Spleen (tissue), 7 donors: ENCODE data around the gene CDH16.

Experiments used
- POLR2AphosphoS5 ChIP-seq, 3 donors: sonication (generic); formaldehyde crosslinking; IDR thresholded peaks; one replicate each; pipeline ENCODE4 v1.5.1; 2017; ENCODE audit warnings: antibody characterized with exemption in 3 of 3
- TF ChIP-seq, protein P1 (sequence below), 11 experiments: fragments of 200-600 bp in 7 of 11; fragments of 450-650 bp in 4 of 11; sonication (generic) in 4 of 11; IDR thresholded peaks in 8 of 11; conservative IDR thresholded peaks in 3 of 11; 1 replicate in 7 of 11; 2 replicates in 4 of 11; pipeline versions ENCODE4 v1.4.0 to v1.8.0; 2016 to 2021; ENCODE audit warnings: antibody characterized with exemption in 11 of 11, inconsistent platforms in 4 of 11, mild to moderate bottlenecking in 1 of 11
- donor health status: DM: no; HTN: no; CAD: no; lungs with moderate emphysema.
- donor health status: DM: no; HTN: no; CAD: no.
- donor health status: DM: no; HTN: no; CAD: no.

DNA sequence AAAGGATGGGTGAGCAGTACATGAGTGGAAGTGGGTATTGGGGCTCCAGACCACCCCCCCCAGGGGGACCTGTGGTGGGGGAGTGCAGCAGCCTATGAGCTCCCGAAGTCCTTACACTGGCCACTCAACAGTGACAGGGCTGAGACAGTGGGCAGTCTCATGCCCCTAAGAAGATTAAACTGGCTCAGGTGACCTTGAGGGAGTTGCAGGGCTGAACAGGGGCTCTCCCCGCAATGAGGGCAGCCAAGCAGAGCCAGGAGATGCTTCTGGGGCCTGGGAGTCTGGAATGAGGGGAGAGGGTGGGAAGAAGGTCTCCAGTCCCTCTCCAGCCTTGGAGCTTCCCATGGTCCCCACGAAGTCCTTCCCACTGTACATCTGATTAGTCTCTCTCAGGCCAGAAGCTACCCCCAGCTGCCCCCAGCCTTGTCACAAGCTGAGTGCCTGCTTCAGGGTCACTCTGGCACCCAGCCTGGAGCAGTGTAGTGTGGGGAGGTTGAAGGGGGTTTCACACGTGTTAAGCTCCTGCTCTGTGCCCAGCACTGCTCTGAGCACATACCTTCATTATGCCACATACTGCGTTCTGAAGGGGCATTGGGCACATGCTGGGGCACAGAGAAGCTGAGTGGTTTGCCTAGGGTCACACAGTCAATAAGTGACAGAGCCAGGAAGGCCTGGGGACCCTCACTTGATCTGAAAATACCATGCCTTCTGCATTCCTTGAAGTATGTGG is 1.0 kb upstream of the CDH16 start:
- TF ChIP-seq, protein P1, sequence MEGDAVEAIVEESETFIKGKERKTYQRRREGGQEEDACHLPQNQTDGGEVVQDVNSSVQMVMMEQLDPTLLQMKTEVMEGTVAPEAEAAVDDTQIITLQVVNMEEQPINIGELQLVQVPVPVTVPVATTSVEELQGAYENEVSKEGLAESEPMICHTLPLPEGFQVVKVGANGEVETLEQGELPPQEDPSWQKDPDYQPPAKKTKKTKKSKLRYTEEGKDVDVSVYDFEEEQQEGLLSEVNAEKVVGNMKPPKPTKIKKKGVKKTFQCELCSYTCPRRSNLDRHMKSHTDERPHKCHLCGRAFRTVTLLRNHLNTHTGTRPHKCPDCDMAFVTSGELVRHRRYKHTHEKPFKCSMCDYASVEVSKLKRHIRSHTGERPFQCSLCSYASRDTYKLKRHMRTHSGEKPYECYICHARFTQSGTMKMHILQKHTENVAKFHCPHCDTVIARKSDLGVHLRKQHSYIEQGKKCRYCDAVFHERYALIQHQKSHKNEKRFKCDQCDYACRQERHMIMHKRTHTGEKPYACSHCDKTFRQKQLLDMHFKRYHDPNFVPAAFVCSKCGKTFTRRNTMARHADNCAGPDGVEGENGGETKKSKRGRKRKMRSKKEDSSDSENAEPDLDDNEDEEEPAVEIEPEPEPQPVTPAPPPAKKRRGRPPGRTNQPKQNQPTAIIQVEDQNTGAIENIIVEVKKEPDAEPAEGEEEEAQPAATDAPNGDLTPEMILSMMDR (IDR thresholded peaks at IDR 0.05 in 8 of 11, conservative IDR thresholded peaks at IDR 0.05 in 3 of 11), result no peak
- TF ChIP-seq POLR2AphosphoS5 (IDR thresholded peaks at IDR 0.05), result no peak
